NT2/D1 (cell line): ENCODE results near the gene SLC28A2.

Experiments
- SUZ12 ChIP-seq: IDR thresholded peaks from 2 replicates; pipeline ENCODE4 v1.6.1; 2011; ENCODE audit not compliant: insufficient read length, insufficient read depth; ENCODE audit errors: extremely low read depth
- ZNF274 ChIP-seq: IDR thresholded peaks from 2 replicates; pipeline ENCODE4 v1.6.1; 2011; ENCODE audit warnings: mild to moderate bottlenecking, low read depth, low read length

DNA sequence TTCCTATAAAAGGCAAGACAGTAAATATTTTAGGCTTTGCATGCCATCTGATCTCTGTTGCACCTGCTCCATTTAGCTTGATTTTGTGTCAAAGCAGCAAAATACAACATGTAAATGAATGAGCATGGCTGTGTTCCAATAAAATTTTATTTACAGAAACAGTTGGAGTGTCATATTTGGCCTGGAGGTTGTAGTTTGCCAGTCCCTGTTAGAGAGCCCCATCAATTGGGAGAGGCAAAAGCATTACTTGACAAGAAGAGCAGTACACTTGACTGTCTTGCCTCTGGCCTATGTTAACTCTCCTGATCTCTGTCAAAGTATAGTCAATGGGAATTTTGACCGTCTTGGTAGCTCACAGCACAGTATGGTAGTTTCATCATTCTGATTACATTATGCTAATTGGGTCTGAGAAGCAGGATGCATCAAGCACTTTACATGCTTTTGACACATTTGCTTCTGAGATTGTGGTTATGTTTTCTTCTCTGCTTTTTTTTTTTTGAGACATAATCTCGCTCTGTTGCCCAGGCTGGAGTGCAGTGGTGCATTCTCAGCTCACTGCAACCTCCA is 35.4 kb downstream of the SLC28A2 start:
- TF ChIP-seq ZNF274 (no peak), SUZ12 (no peak)
